IPS DF 6.9 (cell line): Measurements from ENCODE around the gene SLC16A3.

Source experiments
- DNase-seq: peaks from one replicate; pipeline ENCODE4 v3.0.0-alpha.2; 2013; ENCODE audit warnings: low read depth, low spot score
- H3K27ac ChIP-seq: one replicate; pipeline ENCODE4 v1.5.1; 2013; ENCODE audit warnings: low read length, control low read depth
- H3K27me3 ChIP-seq: 2 replicates; pipeline ENCODE4 v1.6.1; 2013; ENCODE audit warnings: mild to moderate bottlenecking, low read length; ENCODE audit not compliant: control insufficient read depth, insufficient read depth
- H3K36me3 ChIP-seq: 2 replicates; pipeline ENCODE4 v1.6.1; 2013; ENCODE audit warnings: low read length; ENCODE audit not compliant: control insufficient read depth, insufficient read depth
- H3K4me1 ChIP-seq: 2 replicates; pipeline ENCODE4 v1.6.1; 2013; ENCODE audit warnings: low read length; ENCODE audit not compliant: control insufficient read depth, insufficient read depth
- H3K4me3 ChIP-seq: 2 replicates; pipeline ENCODE4 v1.5.1; 2013; ENCODE audit warnings: mild to moderate bottlenecking, low read length
- H3K9me3 ChIP-seq: 2 replicates; pipeline ENCODE4 v1.6.1; 2013; ENCODE audit warnings: low read length, inconsistent platforms; ENCODE audit not compliant: control insufficient read depth, insufficient read depth
- WGBS: extraction: QIAGEN DNeasy Blood & Tissue Kit; methylation state at CpG from one replicate; pipeline ENCODE4 v1.1.7; 2013; ENCODE audit warnings: mixed read lengths, missing lambda C conversion rate; ENCODE audit not compliant: insufficient read length, insufficient coverage; 5-methylcytosine and 5-hydroxymethylcytosine counted together

SLC16A3 gene

GRCh38 chr17:82281076-82281475 is 52.2 kb downstream of the SLC16A3 start:
- no peak for DNase-seq
- H3K27me3 ChIP-seq = no peaks in the 10 kb centered on the region

GRCh38 chr17:82281502-82282238 is 52.8 kb downstream of the SLC16A3 start:
- WGBS = no CpG with 5 or more reads among the region's 22 CpGs
- Histone ChIP-seq H3K27ac (no peak overlapping the region), H3K9me3 (no peaks in the 10 kb centered on the region), H3K36me3 (no peaks in the 10 kb centered on the region), H3K4me3 (no peak overlapping the region), H3K27me3 (no peaks in the 10 kb centered on the region), H3K4me1 (peaks cover 6% of the 10 kb centered on the region)
- DNase-seq = no peak

More at GRCh38 chr17:82281076-82281475, 52.2 kb downstream of the SLC16A3 start:
- Histone ChIP-seq H3K4me1 (peaks cover 6% of the 10 kb centered on the region), H3K36me3 (no peaks in the 10 kb centered on the region), H3K9me3 (no peaks in the 10 kb centered on the region), H3K4me3 (no peak overlapping the region), H3K27ac (no peak overlapping the region)
- no CpG with 5 or more reads among the region's 7 CpGs for WGBS

- H3K4me1 ChIP-seq = peaks cover 6% of the 10 kb centered on the region
- H3K9me3 ChIP-seq = no peaks in the 10 kb centered on the region
- no peaks in the 10 kb centered on the region for H3K27me3 ChIP-seq
- WGBS = no CpG with 5 or more reads among the region's 25 CpGs
- DNase-seq = no peak
- H3K27ac ChIP-seq = no peak overlapping the region
- H3K4me3 ChIP-seq = no peak overlapping the region
- H3K36me3 ChIP-seq = no peaks in the 10 kb centered on the region
Measured at GRCh38 chr17:82282239-82283207, 53.7 kb downstream of the SLC16A3 start.

- Histone ChIP-seq H3K27me3 (no peaks in the 10 kb centered on the region), H3K4me1 (peaks cover 6% of the 10 kb centered on the region), H3K27ac (no peak overlapping the region), H3K4me3 (no peak overlapping the region), H3K36me3 (no peaks in the 10 kb centered on the region), H3K9me3 (no peaks in the 10 kb centered on the region)
- no peak for DNase-seq
- WGBS = no CpG with 5 or more reads among the region's 13 CpGs
Measured at GRCh38 chr17:82283208-82283749, 54.4 kb downstream of the SLC16A3 start.

GRCh38 chr17:82285141-82285540 is 56.3 kb downstream of the SLC16A3 start:
- Histone ChIP-seq H3K4me3 (no peak overlapping the region), H3K27ac (no peak overlapping the region), H3K36me3 (no peaks in the 10 kb centered on the region), H3K27me3 (no peaks in the 10 kb centered on the region), H3K4me1 (peaks cover 5% of the 10 kb centered on the region), H3K9me3 (no peaks in the 10 kb centered on the region)
- no peak for DNase-seq
- no CpG with 5 or more reads among the region's 8 CpGs for WGBS

GRCh38 chr17:82287013-82287867 is 58.4 kb downstream of the SLC16A3 start:
- Histone ChIP-seq H3K9me3 (no peaks in the 10 kb centered on the region), H3K4me1 (no peaks in the 10 kb centered on the region; the same call in 1 of the 2 replicates), H3K36me3 (no peaks in the 10 kb centered on the region), H3K4me3 (no peak overlapping the region), H3K27ac (no peak overlapping the region), H3K27me3 (no peaks in the 10 kb centered on the region)
- WGBS = no CpG with 5 or more reads among the region's 9 CpGs
- no peak for DNase-seq

GRCh38 chr17:82287868-82288801 is 59.3 kb downstream of the SLC16A3 start:
- no peaks in the 10 kb centered on the region for H3K9me3 ChIP-seq
- H3K4me1 ChIP-seq = no peaks in the 10 kb centered on the region; the same call in 1 of the 2 replicates
- H3K27me3 ChIP-seq = no peaks in the 10 kb centered on the region
- H3K27ac ChIP-seq = no peak overlapping the region
- no peak overlapping the region for H3K4me3 ChIP-seq
- no CpG with 5 or more reads among the region's 19 CpGs for WGBS
- no peak for DNase-seq
- no peaks in the 10 kb centered on the region for H3K36me3 ChIP-seq
